HCT116 (cell line): Measurements from ENCODE around the gene LHX4.

ENCODE experiments used
- EZH2 ChIP-seq: fragments of 200-600 bp; sonication (generic); IDR thresholded peaks from 2 replicates; pipeline ENCODE4 v1.6.1; 2017; ENCODE audit warnings: antibody characterized with exemption, mixed run types
- POLR2A ChIP-seq: IDR thresholded peaks from 2 replicates; pipeline ENCODE4 v1.7.0; 2011; ENCODE audit warnings: borderline replicate concordance; ENCODE audit not compliant: insufficient read depth, insufficient read length; ENCODE audit errors: extremely low read depth

DNA sequence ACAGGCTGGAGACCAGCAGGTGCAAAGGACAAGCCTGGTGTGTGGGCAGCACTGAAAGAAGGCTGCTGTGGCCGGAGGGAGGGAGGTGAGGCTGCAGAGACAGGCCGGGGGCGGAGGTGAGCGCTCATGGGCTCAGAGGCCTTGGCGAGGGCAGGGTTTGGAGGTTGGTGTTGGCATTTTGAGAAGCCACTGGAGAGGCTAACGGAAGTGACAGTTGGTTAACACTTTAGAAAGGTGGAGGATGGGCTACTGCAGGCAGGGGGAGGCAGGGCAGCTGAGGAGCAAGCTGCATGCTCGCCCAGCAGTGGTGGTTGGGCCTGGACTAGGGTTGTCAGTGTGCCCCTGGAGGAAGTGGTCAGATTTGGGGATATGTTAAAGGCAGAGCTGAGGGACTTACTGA lies 37.9 kb upstream of the LHX4 start:
- TF ChIP-seq POLR2A (no peak), EZH2 (no peak)
